Activated CD4-positive, alpha-beta T cell treated with anti-CD3 and anti-CD28 coated beads for 4 hours (primary cell): ENCODE measurements around the gene NPBWR2.

Experiments
- DNase-seq, 2 donors: peaks; one replicate each; pipeline ENCODE4 v3.0.0-alpha.2; 2020

NPBWR2 gene

DNA sequence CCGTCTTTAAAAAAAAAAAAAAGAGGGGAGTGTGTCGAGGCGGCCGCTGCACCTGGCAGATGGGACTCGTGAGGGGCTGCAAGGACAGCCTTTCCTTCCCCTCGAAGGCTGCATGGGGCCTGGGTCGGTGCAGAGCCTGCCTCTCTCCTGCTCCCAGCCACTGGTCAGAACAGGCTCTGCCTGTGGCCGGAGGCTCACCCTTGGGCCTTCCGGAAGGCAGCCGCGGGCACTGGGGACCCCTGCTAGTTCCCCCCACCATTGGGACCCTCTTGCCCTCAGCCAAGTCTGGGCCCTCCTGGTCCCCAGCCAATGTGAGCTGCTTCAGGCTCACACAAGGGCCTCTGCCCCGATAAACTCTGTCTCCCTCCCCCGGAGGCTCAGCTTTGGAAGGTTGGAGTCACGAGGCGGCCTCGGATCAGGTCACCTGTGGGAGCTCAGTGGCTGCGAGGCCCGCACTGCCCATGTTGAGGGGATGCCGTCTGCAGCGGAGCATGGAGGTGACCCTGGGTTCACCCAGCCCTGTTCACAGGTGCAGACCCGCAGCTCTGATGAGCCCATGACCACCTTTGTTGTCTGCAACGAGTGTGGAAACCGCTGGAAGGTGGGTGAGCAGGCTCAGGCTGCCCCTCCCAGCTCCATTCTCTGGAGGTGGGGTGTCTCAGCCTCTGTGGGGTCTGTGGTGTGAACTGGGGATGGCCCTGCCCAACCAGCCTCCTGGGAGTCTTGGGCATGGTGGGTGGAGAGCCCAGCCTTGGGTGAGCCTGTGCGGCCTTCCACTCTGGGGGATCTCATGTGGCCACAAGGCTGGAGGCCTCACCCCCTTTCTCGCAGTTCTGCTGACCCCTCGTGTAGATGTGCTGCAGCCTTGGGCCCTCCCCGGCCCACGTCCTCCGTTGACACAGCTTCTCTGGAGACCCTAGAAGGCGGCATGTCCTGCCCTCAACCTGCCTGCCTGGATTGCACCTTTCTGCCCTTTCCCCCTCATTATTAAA, 35.7 kb downstream of the NPBWR2 start:
- DNase-seq: no peak

DNA sequence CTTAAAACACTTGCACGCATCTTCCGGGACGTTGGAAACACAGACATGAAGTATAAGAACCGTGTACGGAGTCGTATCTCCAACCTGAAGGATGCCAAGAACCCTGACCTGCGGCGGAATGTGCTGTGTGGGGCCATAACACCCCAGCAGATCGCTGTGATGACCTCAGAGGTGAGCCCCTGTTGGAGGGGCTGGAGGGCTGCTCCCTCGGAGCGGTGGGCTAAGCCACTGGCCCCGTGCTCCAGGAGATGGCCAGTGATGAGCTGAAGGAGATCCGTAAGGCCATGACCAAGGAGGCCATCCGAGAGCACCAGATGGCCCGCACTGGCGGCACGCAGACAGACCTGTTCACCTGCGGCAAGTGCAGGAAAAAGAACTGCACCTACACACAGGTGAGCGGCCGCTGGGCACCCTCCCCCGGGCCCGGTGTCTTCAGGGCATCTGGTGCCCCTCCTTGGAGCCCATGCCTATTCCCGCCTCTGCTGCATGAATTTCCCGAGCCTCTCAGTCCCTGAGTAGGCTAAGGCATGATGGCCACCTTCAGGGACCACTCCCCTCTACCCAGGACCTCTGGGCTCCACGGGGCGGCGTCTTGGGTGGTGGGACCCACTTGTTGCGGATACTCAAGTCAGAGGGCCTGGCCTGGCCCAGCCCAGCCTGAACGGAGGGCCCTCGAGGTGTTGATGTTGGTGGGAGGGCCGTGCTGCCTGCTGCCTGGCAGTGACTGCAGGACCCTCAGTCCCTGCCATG, 36.9 kb downstream of the NPBWR2 start:
- no peak for DNase-seq

- no peak for DNase-seq
Measured at GRCh38 chr20:64069614-64070243, 37.6 kb downstream of the NPBWR2 start.

GRCh38 chr20:64069209-64069613, 38.2 kb downstream of the NPBWR2 start:
- no peak for DNase-seq

DNA sequence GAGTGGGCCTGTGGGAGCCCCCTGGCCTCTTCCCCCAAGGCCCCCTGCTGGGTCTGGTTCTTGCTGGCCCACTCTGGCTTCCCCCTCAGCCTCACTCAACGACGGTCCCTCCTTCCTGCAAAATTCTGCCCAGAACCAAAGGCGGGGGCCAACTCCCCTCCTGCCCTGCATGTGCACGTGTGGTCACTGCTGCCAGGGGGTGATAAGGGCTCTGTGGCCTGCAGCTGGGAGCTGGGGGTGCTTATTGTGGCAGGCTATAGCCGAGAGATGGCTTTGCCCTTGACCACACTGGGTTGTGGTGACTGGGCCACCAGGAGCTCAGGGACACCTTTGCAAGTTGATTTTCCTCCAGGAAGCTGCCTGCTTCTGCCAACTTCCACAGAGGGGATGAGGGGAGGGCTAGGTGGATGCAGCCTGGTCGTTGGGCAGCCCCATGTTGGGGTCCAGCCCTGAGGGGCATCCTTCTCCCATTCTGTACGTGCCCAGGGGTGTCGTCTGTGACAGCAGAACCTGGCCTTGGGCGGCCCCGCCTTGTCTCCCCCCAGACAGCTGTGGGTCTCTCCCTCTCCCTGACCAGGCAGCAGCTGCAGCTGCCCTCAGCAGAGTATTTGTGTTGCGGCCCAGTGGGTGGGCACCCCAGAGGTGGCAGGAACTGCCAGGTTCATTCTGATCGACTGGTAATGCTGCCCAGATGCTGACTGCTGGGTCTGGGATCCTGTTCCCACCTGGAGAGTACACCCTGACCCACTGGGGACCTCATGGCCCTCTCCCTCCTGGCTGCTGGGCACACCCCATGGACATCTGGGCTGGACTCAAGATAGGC, 38.8 kb downstream of the NPBWR2 start:
- no peak for DNase-seq

- no peak for DNase-seq
Measured at GRCh38 chr20:64067733-64068307, 39.5 kb downstream of the NPBWR2 start.

GRCh38 chr20:64067005-64067632, 40.2 kb downstream of the NPBWR2 start:
- DNase-seq: no peak

DNA sequence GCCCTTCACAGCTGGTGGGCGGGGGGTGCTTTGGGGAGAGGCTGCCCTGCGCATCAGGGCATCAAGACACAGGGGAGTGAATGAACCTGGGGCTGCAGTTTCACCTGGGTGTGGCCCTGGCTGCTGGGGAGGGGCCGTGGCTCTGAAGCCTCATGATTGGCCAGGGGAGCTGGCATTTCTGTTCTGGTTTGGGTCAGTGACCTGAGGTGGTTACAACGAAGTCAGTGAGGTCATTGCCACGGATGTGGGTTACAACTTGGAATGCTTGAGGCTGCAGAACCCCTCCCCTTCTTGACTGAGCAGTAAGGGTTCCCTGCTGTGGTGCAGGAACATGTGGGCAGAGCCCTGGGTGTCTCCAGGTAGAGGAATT, 41.4 kb downstream of the NPBWR2 start:
- DNase-seq: peak; percentile 30 to 32

- no peak for DNase-seq
Measured at GRCh38 chr20:64065062-64065973, 42.0 kb downstream of the NPBWR2 start.

DNA sequence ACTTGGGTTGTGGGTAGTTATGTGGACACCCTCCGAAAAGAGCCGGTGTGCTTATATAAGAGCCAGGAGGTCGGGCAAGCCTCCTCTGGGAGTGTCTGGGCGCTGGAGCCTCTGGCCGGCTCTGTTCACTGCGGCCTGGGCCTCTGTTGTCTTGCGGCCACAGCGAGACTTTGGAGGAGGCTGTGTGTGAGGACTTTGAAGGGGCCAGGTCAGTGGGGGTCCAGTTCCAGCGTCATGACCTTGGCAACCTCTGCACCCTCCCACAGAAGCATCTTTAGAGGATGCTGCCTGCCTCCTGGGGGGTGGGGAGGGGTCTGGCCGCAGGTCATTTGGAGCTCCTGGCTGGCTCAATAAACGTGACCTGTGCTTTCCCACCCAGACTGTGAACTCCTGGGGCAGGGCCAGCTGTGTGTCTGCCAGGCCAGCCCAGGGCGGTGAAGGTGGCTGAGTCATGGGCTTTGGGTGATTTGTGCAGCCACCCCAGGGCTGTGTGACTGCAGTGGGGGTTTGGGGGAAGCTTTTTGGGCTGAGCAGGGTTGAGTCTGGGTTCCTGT, 43.1 kb downstream of the NPBWR2 start:
- no peak for DNase-seq

- peak in 1 of 2 donors; percentile 40 for DNase-seq
Measured at GRCh38 chr20:64063389-64064144, 43.8 kb downstream of the NPBWR2 start.

GRCh38 chr20:64062596-64063388, 44.6 kb downstream of the NPBWR2 start, which contains the start of gene TCEA2:
TCEA2 (plus strand) TSS chr20:64063198; CDS start chr20:64063313, 115 bp downstream.
- peak; percentile 95 for DNase-seq

GRCh38 chr20:64062276-64062595, 45.1 kb downstream of the NPBWR2 start:
- DNase-seq: no peak

DNA sequence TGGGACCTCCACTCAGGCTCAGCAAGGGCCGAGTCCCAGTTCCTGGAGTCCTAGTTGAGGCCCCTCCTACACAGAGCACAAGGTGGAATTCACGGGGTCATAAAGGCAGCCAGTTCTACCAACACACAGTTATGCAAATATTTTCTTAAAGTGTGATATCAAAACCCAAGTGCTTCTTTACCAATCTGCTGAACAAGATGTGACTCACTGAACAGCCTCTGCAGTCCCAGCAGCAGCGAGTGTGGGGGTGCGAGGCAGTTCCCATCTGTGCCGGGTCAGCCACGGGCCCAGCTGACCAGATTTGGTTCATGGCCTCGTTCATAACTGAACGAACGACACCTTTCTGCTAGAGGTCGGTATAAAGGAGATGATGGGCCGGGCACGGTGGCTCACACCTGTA, 48.8 kb downstream of the NPBWR2 start:
- no peak for DNase-seq

DNA sequence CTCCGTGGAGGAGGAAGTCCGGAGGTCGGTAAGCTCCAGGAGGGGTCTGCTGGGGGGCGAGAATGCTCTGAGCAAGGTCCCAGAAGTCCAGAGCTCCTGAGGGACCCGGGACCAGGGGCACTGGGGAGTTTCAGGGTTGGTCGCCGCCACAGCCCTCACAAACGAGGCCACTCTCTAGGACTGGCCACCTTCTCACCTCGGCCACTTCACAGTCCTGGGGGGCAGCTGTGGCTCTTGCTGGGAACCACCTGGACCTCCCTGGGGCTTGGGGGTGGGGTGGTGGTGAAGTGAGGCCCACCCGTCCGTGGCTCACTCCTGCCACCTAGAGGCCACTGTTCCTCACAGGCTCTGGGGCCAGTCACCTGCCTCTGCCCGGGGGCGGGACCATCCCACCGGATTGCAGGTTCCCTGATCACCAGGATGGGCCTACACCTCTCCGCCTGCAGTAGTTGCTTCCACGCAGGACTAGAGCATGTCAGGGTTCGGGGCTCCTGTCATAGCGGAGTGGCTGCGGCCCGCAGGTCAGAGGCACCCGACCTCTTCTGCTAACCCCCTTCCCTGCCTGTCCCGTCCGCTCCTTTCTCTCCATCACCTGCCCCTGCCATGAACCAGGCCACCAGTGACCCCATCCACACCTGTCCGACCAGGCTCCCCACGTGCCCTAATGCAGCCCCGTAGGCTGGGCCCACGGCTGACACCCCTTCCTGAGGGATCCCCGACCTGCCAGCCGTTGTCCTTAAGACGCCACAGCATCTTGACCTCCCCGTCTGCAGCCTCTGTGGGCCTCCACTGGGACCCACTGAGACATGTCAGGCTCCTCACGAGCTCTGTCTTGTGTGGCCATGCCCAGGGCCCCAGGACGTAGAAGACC, 49.5 kb downstream of the NPBWR2 start:
- peak; percentile 80 to 85 for DNase-seq

DNA sequence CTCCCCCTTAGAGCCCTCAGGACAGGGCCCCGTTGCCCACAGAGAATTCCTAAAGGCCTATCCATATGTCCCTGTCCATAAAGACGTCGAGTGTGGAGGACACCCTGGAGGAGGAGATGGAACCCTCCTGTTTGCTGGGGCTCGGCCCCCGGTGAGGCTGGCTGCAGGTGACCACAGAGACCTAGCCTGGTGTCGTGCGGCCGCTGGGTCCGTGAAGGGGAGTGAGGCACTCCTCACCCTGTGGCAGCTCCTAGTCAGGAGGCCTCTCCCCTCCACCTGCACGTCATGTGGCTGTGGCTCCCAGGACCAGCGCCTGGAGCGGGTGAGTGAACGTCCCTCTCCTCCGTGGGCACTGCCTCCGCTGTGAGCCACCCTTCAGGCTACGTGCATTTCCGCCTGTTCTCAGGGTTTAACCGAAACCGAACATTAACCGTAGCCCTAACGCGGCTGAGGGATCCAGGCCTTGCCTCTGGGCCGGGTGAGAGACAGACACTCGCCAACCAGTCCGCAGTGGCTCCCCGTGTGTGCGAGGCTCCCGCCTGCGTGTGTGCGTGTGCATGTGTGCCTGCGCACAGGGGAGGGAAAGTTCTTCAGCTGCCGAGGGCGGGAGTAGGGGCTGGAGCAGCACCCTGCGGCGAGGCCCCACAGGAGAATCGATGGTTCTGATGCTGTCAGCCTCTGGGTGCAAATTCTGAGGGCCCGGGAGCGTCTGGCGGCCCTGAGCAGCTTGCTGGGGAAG, 50.3 kb downstream of the NPBWR2 start:
- DNase-seq: no peak

DNA sequence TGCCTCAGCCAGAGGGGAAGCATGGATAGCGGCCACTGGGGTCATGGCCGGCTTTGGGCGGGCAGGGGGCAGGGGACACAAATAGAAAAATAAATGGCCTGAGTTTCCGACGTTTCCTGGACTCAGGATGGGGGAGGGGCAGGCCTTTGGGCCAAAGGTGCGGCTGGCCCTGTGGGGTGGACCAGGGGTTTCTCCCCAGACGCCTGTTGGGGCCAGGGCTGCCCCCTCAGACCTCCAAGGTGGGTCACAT, 50.8 kb downstream of the NPBWR2 start:
- DNase-seq: no peak
